Stimulated activated CD4-positive, alpha-beta T cell treated with anti-CD3 and anti-CD28 coated beads, Interleukin-2, amount 100 ng/mL, for 48 hours (primary cell): ENCODE measurements around the gene TENM4.

Experiments used
- DNase-seq, 2 donors: peaks; one replicate each; pipeline ENCODE4 v3.0.0-alpha.2; 2020

Gene TENM4

GRCh38 chr11:78711735-78712134 lies 729.1 kb downstream of the TENM4 start:
- no peak for DNase-seq

GRCh38 chr11:78710417-78710816 lies 730.4 kb downstream of the TENM4 start:
- DNase-seq: no peak

GRCh38 chr11:78708388-78708787 lies 732.4 kb downstream of the TENM4 start:
- no peak for DNase-seq

- no peak for DNase-seq
Measured at GRCh38 chr11:78706551-78706950, 734.3 kb downstream of the TENM4 start.

- no peak for DNase-seq
Measured at GRCh38 chr11:78704811-78705210, 736.0 kb downstream of the TENM4 start.

GRCh38 chr11:78699609-78700135 lies 741.2 kb downstream of the TENM4 start:
- DNase-seq: no peak

GRCh38 chr11:78698612-78699011 lies 742.2 kb downstream of the TENM4 start:
- no peak for DNase-seq

- DNase-seq: no peak
Measured at GRCh38 chr11:78696177-78696576, 744.7 kb downstream of the TENM4 start.

GRCh38 chr11:78694152-78694551 lies 746.7 kb downstream of the TENM4 start:
- DNase-seq: no peak

- DNase-seq: no peak
Measured at GRCh38 chr11:78691215-78691614, 749.6 kb downstream of the TENM4 start.

GRCh38 chr11:78690352-78690987 lies 750.4 kb downstream of the TENM4 start:
- DNase-seq: no peak

- DNase-seq: no peak
Measured at GRCh38 chr11:78689585-78690153, 751.2 kb downstream of the TENM4 start.

- DNase-seq: no peak
Measured at GRCh38 chr11:78689101-78689500, 751.7 kb downstream of the TENM4 start.

- DNase-seq: no peak
Measured at GRCh38 chr11:78688460-78688859, 752.4 kb downstream of the TENM4 start.

GRCh38 chr11:78685156-78685555 lies 755.7 kb downstream of the TENM4 start:
- no peak for DNase-seq

GRCh38 chr11:78684377-78684776 lies 756.5 kb downstream of the TENM4 start:
- no peak for DNase-seq

GRCh38 chr11:78683774-78684173 lies 757.1 kb downstream of the TENM4 start:
- DNase-seq: no peak

- DNase-seq: no peak
Measured at GRCh38 chr11:78676026-78676557, 764.7 kb downstream of the TENM4 start.

- DNase-seq: no peak
Measured at GRCh38 chr11:78672850-78673620, 767.8 kb downstream of the TENM4 start.

- no peak for DNase-seq
Measured at GRCh38 chr11:78669249-78669648, 771.6 kb downstream of the TENM4 start.

GRCh38 chr11:78667461-78667860 lies 773.4 kb downstream of the TENM4 start:
- no peak for DNase-seq

GRCh38 chr11:78666675-78667160 lies 774.1 kb downstream of the TENM4 start:
- DNase-seq: no peak

- DNase-seq: no peak
Measured at GRCh38 chr11:78664636-78665035, 776.2 kb downstream of the TENM4 start.

GRCh38 chr11:78662811-78663210 lies 778.0 kb downstream of the TENM4 start:
- no peak for DNase-seq
